IPS DF 19.7 (cell line): ENCODE measurements around the gene MAS1L.

Experiments
- DNase-seq: peaks from one replicate; pipeline ENCODE4 v3.0.0-alpha.2; 2013; ENCODE audit warnings: low read depth, low spot score

MAS1L gene

GRCh38 chr6:29510746-29511300 is 23.1 kb upstream of the MAS1L start:
- DNase-seq: no peak

GRCh38 chr6:29510202-29510601 is 22.4 kb upstream of the MAS1L start:
- no peak for DNase-seq

- DNase-seq: no peak
Observed at GRCh38 chr6:29509711-29510110, 22.0 kb upstream of the MAS1L start.

GRCh38 chr6:29509239-29509638 is 21.5 kb upstream of the MAS1L start:
- no peak for DNase-seq

- no peak for DNase-seq
Observed at GRCh38 chr6:29507319-29507718, 19.6 kb upstream of the MAS1L start.

- DNase-seq: no peak
Observed at GRCh38 chr6:29506446-29507067, 18.8 kb upstream of the MAS1L start.

GRCh38 chr6:29505808-29506207 is 18.1 kb upstream of the MAS1L start:
- DNase-seq: no peak

GRCh38 chr6:29504961-29505360 is 17.2 kb upstream of the MAS1L start:
- DNase-seq: no peak

GRCh38 chr6:29502597-29502996 is 14.8 kb upstream of the MAS1L start:
- DNase-seq: no peak

- DNase-seq: no peak
Observed at GRCh38 chr6:29502181-29502580, 14.4 kb upstream of the MAS1L start.

- DNase-seq: no peak
Observed at GRCh38 chr6:29501106-29501505, 13.3 kb upstream of the MAS1L start.

- no peak for DNase-seq
Observed at GRCh38 chr6:29500594-29500993, 12.8 kb upstream of the MAS1L start.

GRCh38 chr6:29499704-29500103 is 11.9 kb upstream of the MAS1L start:
- no peak for DNase-seq

GRCh38 chr6:29496961-29497360 is 9.2 kb upstream of the MAS1L start:
- DNase-seq: no peak

GRCh38 chr6:29495571-29495970 is 7.8 kb upstream of the MAS1L start:
- no peak for DNase-seq

GRCh38 chr6:29494131-29494530 is 6.4 kb upstream of the MAS1L start:
- DNase-seq: no peak

- no peak for DNase-seq
Observed at GRCh38 chr6:29493261-29493660, 5.5 kb upstream of the MAS1L start.

GRCh38 chr6:29491574-29491973 is 3.8 kb upstream of the MAS1L start:
- no peak for DNase-seq

- DNase-seq: no peak
Observed at GRCh38 chr6:29490552-29490951, 2.8 kb upstream of the MAS1L start.

GRCh38 chr6:29490055-29490454 is 2.3 kb upstream of the MAS1L start:
- DNase-seq: no peak

GRCh38 chr6:29489286-29489685 is 1.5 kb upstream of the MAS1L start:
- no peak for DNase-seq

GRCh38 chr6:29488874-29489273 is 1.1 kb upstream of the MAS1L start:
- no peak for DNase-seq

- no peak for DNase-seq
Observed at GRCh38 chr6:29487131-29487530, 625 bp downstream of the MAS1L start.

GRCh38 chr6:29486577-29486976 is 1.2 kb downstream of the MAS1L start:
- no peak for DNase-seq
